NCI-H1092 (cell line): ENCODE data around the gene CNR2.
"Not testable (repeated sequence)": the region's sequence is repeated elsewhere in the genome, so short reads cannot be mapped to it uniquely, and the experiment has no call there.

Experiments
- DNase-seq: peaks from one replicate; lab custom pipeline; 2025; lab: John Stamatoyannopoulos, UW

The CNR2 gene

GRCh38 chr1:23913212-23913880 is at the start of gene CNR2:
TSS of gene CNR2 (minus strand) at chr1:23913362. CDS start at chr1:23875617, 37,745 bp downstream.
- DNase-seq = no peak

GRCh38 chr1:23960291-23961020 is 47.3 kb upstream of the CNR2 start:
- DNase-seq = no peak

- peak; percentile 97 for DNase-seq
Observed at GRCh38 chr1:23959461-23960290, 46.5 kb upstream of the CNR2 start, which contains the start of gene PNRC2. TSS of gene PNRC2 (plus strand) at chr1:23959828. CDS start at chr1:23961458, 1,630 bp downstream.

GRCh38 chr1:23958810-23959460 is 45.8 kb upstream of the CNR2 start:
- peak; percentile 84 for DNase-seq

- not testable (repeated sequence) for DNase-seq
Observed at GRCh38 chr1:23958040-23958809, 45.1 kb upstream of the CNR2 start.

- peak; percentile 27 for DNase-seq
Observed at GRCh38 chr1:23957096-23957495, 43.9 kb upstream of the CNR2 start.

GRCh38 chr1:23953020-23953419 is 39.9 kb upstream of the CNR2 start:
- no peak for DNase-seq

- DNase-seq = no peak
Observed at GRCh38 chr1:23947366-23947765, 34.2 kb upstream of the CNR2 start.

GRCh38 chr1:23936481-23937176 is 23.5 kb upstream of the CNR2 start:
- no peak for DNase-seq

- no peak for DNase-seq
Observed at GRCh38 chr1:23931491-23931880, 18.3 kb upstream of the CNR2 start.

GRCh38 chr1:23930861-23931490 is 17.8 kb upstream of the CNR2 start:
- DNase-seq = no peak

- no peak for DNase-seq
Observed at GRCh38 chr1:23930270-23930669, 17.1 kb upstream of the CNR2 start.

- no peak for DNase-seq
Observed at GRCh38 chr1:23928789-23929188, 15.6 kb upstream of the CNR2 start.

- DNase-seq = no peak
Observed at GRCh38 chr1:23927097-23927496, 13.9 kb upstream of the CNR2 start.

GRCh38 chr1:23925279-23925678 is 12.1 kb upstream of the CNR2 start:
- DNase-seq = no peak

GRCh38 chr1:23924601-23925000 is 11.4 kb upstream of the CNR2 start:
- DNase-seq = no peak

- no peak for DNase-seq
Observed at GRCh38 chr1:23923592-23924499, 10.7 kb upstream of the CNR2 start.

- DNase-seq = no peak
Observed at GRCh38 chr1:23922321-23922943, 9.3 kb upstream of the CNR2 start.
